Trophoblast cell (in vitro differentiated cells and primary cell): ENCODE results near the gene UBL4B.

ENCODE experiments used
- DNase-seq, 2 donors: peaks; one replicate each; pipeline ENCODE4 v3.0.0-alpha.2; 2016
- H2AFZ ChIP-seq: 2 replicates; pipeline ENCODE4 v1.6.1; 2013; ENCODE audit warnings: low read length, moderate library complexity, mild to moderate bottlenecking; ENCODE audit not compliant: insufficient read depth, poor library complexity
- H2AK5ac ChIP-seq: 2 replicates; pipeline ENCODE4 v1.6.1; 2013; ENCODE audit warnings: mild to moderate bottlenecking, low read length
- H2BK120ac ChIP-seq: 2 replicates; pipeline ENCODE4 v1.6.1; 2013; ENCODE audit warnings: low read length, mild to moderate bottlenecking, moderate library complexity; ENCODE audit not compliant: insufficient read depth, poor library complexity
- H2BK12ac ChIP-seq: 2 replicates; pipeline ENCODE4 v1.6.1; 2013; ENCODE audit warnings: mild to moderate bottlenecking, low read length, moderate library complexity
- H2BK5ac ChIP-seq: 2 replicates; pipeline ENCODE4 v1.6.1; 2013; ENCODE audit warnings: low read length, low read depth, moderate library complexity, mild to moderate bottlenecking; ENCODE audit not compliant: poor library complexity
- H3K14ac ChIP-seq: 2 replicates; pipeline ENCODE4 v1.6.1; 2013; ENCODE audit warnings: mild to moderate bottlenecking, low read length
- H3K18ac ChIP-seq: 2 replicates; pipeline ENCODE4 v1.6.1; 2013; ENCODE audit warnings: mild to moderate bottlenecking, low read length
- H3K23ac ChIP-seq: 2 replicates; pipeline ENCODE4 v1.6.1; 2013; ENCODE audit warnings: low read length
- H3K27ac ChIP-seq: 2 replicates; pipeline ENCODE4 v1.5.1; 2013; ENCODE audit warnings: low read depth, mild to moderate bottlenecking, inconsistent platforms, low read length, moderate library complexity
- H3K27me3 ChIP-seq: 2 replicates; pipeline ENCODE4 v1.6.1; 2013; ENCODE audit warnings: inconsistent platforms, mild to moderate bottlenecking, low read length, moderate library complexity; ENCODE audit not compliant: insufficient read depth
- H3K36me3 ChIP-seq, 2 experiments: 1 replicate in 1 of 2; 2 replicates in 1 of 2; pipeline ENCODE4 v1.6.1; 2013; ENCODE audit warnings: low read length in 2 of 2, mild to moderate bottlenecking in 2 of 2, moderate library complexity in 1 of 2; ENCODE audit not compliant: insufficient read depth in 2 of 2, control insufficient read depth in 1 of 2
- H3K4ac ChIP-seq: 2 replicates; pipeline ENCODE4 v1.6.1; 2013; ENCODE audit warnings: low read depth, mild to moderate bottlenecking, low read length, moderate library complexity
- H3K4me1 ChIP-seq, 2 experiments: 1 replicate in 1 of 2; 2 replicates in 1 of 2; pipeline ENCODE4 v1.6.1; 2013; ENCODE audit warnings: low read length in 2 of 2, mild to moderate bottlenecking in 2 of 2, moderate library complexity in 1 of 2; ENCODE audit not compliant: insufficient read depth in 2 of 2, control insufficient read depth in 1 of 2
- H3K4me2 ChIP-seq: 2 replicates; pipeline ENCODE4 v1.6.1; 2013; ENCODE audit warnings: inconsistent platforms, mild to moderate bottlenecking, low read length, moderate library complexity
- H3K4me3 ChIP-seq: 2 replicates; pipeline ENCODE4 v1.5.1; 2013; ENCODE audit warnings: mild to moderate bottlenecking, low read depth, low read length, inconsistent platforms
- H3K79me1 ChIP-seq: one replicate; pipeline ENCODE4 v1.6.1; 2013; ENCODE audit warnings: low read length
- H3K79me2 ChIP-seq: 2 replicates; pipeline ENCODE4 v1.6.1; 2013; ENCODE audit warnings: low read length, mild to moderate bottlenecking; ENCODE audit not compliant: control insufficient read depth, insufficient read depth, poor library complexity
- H3K9ac ChIP-seq: 2 replicates; pipeline ENCODE4 v1.6.1; 2013; ENCODE audit warnings: mild to moderate bottlenecking, low read length
- H3K9me3 ChIP-seq: 2 replicates; pipeline ENCODE4 v1.6.1; 2013; ENCODE audit warnings: low read depth, mild to moderate bottlenecking, control low read depth, inconsistent platforms, low read length; ENCODE audit not compliant: insufficient read depth
- H4K12ac ChIP-seq: 2 replicates; pipeline ENCODE4 v1.6.1; 2013; ENCODE audit warnings: low read depth, mild to moderate bottlenecking, low read length, moderate library complexity
- H4K8ac ChIP-seq: 2 replicates; pipeline ENCODE4 v1.6.1; 2013; ENCODE audit warnings: low read depth, mild to moderate bottlenecking, low read length, moderate library complexity
- H4K91ac ChIP-seq: one replicate; pipeline ENCODE4 v1.6.1; 2013; ENCODE audit warnings: low read depth, mild to moderate bottlenecking, low read length, moderate library complexity
- WGBS: extraction: QIAGEN DNeasy Blood & Tissue Kit; methylation state at CpG from one replicate; pipeline ENCODE4 v1.1.7; 2013; ENCODE audit warnings: missing lambda C conversion rate; ENCODE audit not compliant: insufficient read length, insufficient coverage; ENCODE audit errors: extremely low coverage; 5-methylcytosine and 5-hydroxymethylcytosine counted together

Gene UBL4B

DNA sequence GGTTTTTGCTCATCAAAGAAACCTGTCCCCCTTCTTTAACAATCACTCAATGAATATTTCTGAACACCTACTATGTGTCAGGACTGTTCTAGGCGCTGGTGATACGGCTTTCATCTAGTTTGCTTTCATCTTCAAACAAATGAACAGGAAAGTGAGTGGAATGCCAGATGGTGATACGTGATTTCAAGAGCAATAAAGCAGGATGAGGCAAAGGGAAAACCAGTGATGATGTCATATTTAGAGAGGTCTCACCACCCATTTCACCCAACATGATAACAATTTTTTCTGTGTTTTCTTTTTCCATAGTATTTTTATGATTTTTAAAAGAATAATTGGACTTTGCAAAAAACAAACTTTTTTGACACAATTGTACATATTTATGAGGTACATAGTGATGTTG is 26.7 kb downstream of the UBL4B start:
- H3K4me1 ChIP-seq = no peaks in the 10 kb centered on the region
- no peak overlapping the region for H3K4ac ChIP-seq

GRCh38 chr1:110144366-110144765 is 32.1 kb downstream of the UBL4B start:
- Histone ChIP-seq H3K9ac (no peak overlapping the region), H3K4me3 (no peak overlapping the region), H4K8ac (no peak overlapping the region), H3K23ac (no peak overlapping the region), H3K4ac (no peak overlapping the region), H3K27ac (no peak overlapping the region), H2AFZ (no peak overlapping the region), H3K14ac (no peak overlapping the region), H2BK12ac (no peak overlapping the region), H3K79me1 (no peaks in the 10 kb centered on the region), H3K9me3 (peaks cover 2% of the 10 kb centered on the region), H3K36me3 (no peaks in the 10 kb centered on the region), H2BK5ac (no peak overlapping the region), H3K27me3 (peaks cover 13% of the 10 kb centered on the region), H3K4me2 (no peak overlapping the region), H2BK120ac (no peak overlapping the region), H4K91ac (no peak overlapping the region), H2AK5ac (no peak overlapping the region), H3K18ac (no peak overlapping the region), H3K4me1 (no peaks in the 10 kb centered on the region), H3K79me2 (no peaks in the 10 kb centered on the region), H4K12ac (no peak overlapping the region)
- WGBS = no CpG with 5 or more reads among the region's 3 CpGs
- no peak for DNase-seq

More for the DNA sequence above, 26.7 kb downstream of the UBL4B start:
- Histone ChIP-seq H3K23ac (no peak overlapping the region), H3K18ac (no peak overlapping the region), H4K8ac (no peak overlapping the region), H2BK12ac (no peak overlapping the region), H2BK120ac (no peak overlapping the region), H4K91ac (no peak overlapping the region), H2AFZ (no peak overlapping the region), H3K79me2 (no peaks in the 10 kb centered on the region), H2BK5ac (no peak overlapping the region), H3K27me3 (peaks cover 3% of the 10 kb centered on the region), H3K27ac (no peak overlapping the region), H3K9me3 (peaks cover 2% of the 10 kb centered on the region), H3K9ac (no peak overlapping the region), H2AK5ac (no peak overlapping the region), H3K4me2 (no peak overlapping the region), H3K14ac (no peak overlapping the region), H3K36me3 (no peaks in the 10 kb centered on the region), H3K79me1 (no peaks in the 10 kb centered on the region), H3K4me3 (no peak overlapping the region), H4K12ac (no peak overlapping the region)
- DNase-seq = no peak
- whole genome bisulfite sequencing = no CpG with 5 or more reads among the region's 3 CpGs

DNA sequence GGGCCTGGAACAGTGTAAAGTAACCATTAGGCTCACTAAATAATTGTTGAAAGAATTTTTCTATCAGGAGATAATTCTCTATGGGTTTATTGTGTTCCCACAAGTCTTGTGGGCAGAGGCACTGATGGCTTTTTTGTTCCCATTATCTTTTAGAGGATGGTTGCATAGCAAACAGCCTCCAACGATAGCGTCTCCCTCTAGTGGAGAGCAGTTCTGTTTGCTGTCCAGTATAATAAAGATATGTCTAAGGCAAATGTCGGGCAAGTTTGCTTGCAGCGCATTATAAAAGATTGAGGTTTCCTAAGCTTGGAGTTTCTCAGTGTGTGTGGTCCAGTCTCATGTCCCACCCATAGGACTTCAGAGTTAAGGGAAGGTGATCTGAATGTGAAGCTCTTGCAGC is 36.7 kb downstream of the UBL4B start:
- no peak overlapping the region for H3K4me2 ChIP-seq
- peak in 1 of 2 donors; percentile 43 for DNase-seq
- no peak overlapping the region for H3K23ac ChIP-seq
- no peak overlapping the region for H3K27ac ChIP-seq
- H3K36me3 ChIP-seq = no peaks in the 10 kb centered on the region
- no peak overlapping the region for H3K18ac ChIP-seq
- no peak overlapping the region for H3K4me3 ChIP-seq
- H4K12ac ChIP-seq = no peak overlapping the region
- no peaks in the 10 kb centered on the region for H3K79me1 ChIP-seq
- no peak overlapping the region for H3K4ac ChIP-seq
- H3K9me3 ChIP-seq = peaks cover 4% of the 10 kb centered on the region
- H2BK12ac ChIP-seq = no peak overlapping the region
- peaks cover 8% of the 10 kb centered on the region in 2 experiments for H3K4me1 ChIP-seq
- no peak overlapping the region for H2BK120ac ChIP-seq
- no peak overlapping the region for H3K14ac ChIP-seq
- no peak overlapping the region for H4K91ac ChIP-seq
- H3K9ac ChIP-seq = no peak overlapping the region
- no CpG with 5 or more reads among the region's 4 CpGs for WGBS
- H3K27me3 ChIP-seq = peaks cover 39% of the 10 kb centered on the region
- H2AFZ ChIP-seq = no peak overlapping the region
- H3K79me2 ChIP-seq = no peaks in the 10 kb centered on the region
- H2BK5ac ChIP-seq = no peak overlapping the region
- no peak overlapping the region for H4K8ac ChIP-seq
- no peak overlapping the region for H2AK5ac ChIP-seq

- Histone ChIP-seq H3K23ac (no peak within 1 kb of the TSS), H4K12ac (no peak within 1 kb of the TSS), H2AFZ (no peak within 1 kb of the TSS), H2BK12ac (no peak within 1 kb of the TSS), H3K4me1 (peaks cover 8% of the 10 kb centered on the region in 2 experiments), H3K9me3 (peaks cover 5% of the 10 kb centered on the region), H3K27ac (no peak within 1 kb of the TSS), H4K91ac (no peak within 1 kb of the TSS), H3K4me3 (peak within 1 kb of the TSS; percentile 51), H3K14ac (no peak within 1 kb of the TSS), H2BK5ac (no peak within 1 kb of the TSS), H2AK5ac (no peak within 1 kb of the TSS), H3K79me1 (no peaks in the 10 kb centered on the region), H3K9ac (no peak within 1 kb of the TSS), H3K36me3 (no peaks in the 10 kb centered on the region), H3K27me3 (peaks cover 39% of the 10 kb centered on the region), H4K8ac (no peak within 1 kb of the TSS), H3K79me2 (no peaks in the 10 kb centered on the region), H2BK120ac (no peak within 1 kb of the TSS), H3K18ac (no peak within 1 kb of the TSS), H3K4me2 (peak within 1 kb of the TSS; percentile 81), H3K4ac (no peak within 1 kb of the TSS)
- no CpG with 5 or more reads among the region's 104 CpGs for WGBS
- peak in 1 of 2 donors; percentile 75 for DNase-seq
These were observed 38.3 kb downstream of the UBL4B start, which contains the start of gene SLC6A17 for GRCh38 chr1:110150330-110151174. TSS of gene SLC6A17 (plus strand) at chr1:110150494. CDS start at chr1:110166930, 16,436 bp downstream.
